Islet of Langerhans (tissue), 1 donor: Measurements from ENCODE around the gene TMEM179.
"Not testable (repeated sequence)": the region's sequence is repeated elsewhere in the genome, so short reads cannot be mapped to it uniquely, and the experiment has no call there.

ENCODE experiments used
- FAIRE-seq: peaks from one replicate; lab custom pipeline; 2011; peaks lifted over from hg19 to GRCh38; lab: Jason Lieb, UNC

The TMEM179 gene

DNA sequence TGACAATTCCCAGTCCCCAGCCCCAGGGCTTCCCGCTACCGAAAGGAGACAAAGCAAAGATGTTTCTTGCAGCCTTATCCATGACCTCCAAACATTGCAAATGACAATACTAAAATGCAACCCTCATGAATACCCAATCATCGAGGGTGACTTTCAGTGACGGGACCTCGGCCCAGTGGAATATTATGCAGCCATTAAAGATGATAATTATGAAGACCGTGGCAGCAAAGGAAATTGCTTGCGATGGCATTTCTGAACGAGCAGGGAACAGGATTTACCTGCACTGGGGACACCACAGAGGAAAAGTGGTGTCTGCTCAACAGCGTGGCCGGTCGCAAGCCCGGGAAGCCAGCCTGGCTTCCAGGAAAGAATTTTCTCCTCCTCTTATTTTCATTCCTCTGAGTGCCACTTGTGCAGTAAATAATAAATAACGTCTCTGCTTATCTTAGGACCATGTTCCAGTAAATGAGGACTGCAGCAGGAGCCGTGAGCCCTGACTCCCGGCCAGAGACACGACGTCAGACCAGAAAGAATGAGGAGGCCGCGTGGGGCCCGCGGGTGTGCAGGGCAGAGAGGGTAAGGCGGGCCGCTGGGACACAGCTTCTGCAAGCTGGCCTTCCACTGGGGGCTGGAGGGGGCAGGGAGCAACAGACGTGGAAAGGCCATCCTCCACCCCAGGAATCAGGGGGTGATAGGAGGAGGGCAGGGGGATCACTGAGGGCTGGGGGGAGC is 18.4 kb downstream of the TMEM179 start:
- no peak for FAIRE-seq

GRCh38 chr14:104584557-104584956 is 20.0 kb downstream of the TMEM179 start:
- no peak for FAIRE-seq

DNA sequence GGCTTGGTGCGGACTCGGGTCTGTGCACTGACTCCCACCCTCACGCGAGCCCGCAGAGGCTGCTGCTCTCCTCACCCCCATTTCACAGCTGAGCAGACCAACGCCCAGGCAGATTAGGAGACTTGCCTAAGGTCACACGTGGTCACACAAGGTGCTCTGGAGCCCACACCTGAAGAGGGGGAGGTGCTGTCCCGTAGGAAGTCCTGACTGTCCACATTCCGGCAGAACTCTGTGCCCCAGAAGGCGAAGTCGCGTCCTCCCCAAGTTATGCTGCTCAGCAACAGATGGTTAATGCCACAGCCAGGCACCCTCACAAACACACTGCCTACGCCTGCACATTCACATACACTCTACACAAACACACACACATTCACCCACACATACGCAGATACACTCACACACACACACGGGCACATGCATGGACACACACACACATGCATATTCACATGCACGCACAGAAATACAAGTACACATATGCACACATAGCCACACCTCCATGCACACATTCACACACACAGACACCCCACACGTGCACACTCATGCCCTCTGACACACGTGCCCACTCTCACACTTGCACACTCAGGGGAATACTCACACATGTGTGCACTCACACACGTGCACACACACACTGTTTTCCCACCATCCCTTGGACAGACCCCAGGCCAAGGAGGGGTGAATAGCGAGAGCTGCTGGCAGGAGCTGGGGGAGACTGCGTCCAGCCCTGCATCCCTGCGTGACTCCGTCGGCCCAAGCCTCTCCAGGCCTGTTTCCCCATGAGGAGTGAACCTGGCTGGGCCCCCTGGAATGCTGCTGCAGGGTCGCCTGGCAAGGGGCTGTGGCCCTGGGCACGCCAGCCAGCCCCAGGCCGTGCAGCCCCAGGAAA is 20.9 kb downstream of the TMEM179 start:
- no peak for FAIRE-seq

DNA sequence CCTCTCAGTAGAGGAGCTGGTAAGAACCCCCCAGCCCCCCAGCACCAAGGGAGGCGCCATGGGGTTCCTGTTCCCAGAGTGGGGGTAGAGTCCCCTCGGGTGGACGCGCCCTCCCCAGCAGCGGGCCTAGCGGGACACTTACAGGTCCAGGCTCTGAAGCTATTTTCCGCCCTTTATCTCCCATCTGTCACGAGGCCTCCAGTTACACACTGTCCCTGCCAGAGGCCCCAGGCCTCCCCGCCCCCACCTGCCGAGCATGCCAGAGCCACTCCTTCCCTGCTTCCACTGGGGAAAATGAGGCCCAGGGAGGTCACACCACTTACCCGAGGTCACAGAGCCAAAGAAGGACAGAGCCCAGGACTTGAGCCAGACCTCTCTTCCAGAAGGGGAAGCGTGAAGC is 21.9 kb downstream of the TMEM179 start:
- no peak for FAIRE-seq

- no peak for FAIRE-seq
Measured at GRCh38 chr14:104582005-104582404, 22.6 kb downstream of the TMEM179 start.

DNA sequence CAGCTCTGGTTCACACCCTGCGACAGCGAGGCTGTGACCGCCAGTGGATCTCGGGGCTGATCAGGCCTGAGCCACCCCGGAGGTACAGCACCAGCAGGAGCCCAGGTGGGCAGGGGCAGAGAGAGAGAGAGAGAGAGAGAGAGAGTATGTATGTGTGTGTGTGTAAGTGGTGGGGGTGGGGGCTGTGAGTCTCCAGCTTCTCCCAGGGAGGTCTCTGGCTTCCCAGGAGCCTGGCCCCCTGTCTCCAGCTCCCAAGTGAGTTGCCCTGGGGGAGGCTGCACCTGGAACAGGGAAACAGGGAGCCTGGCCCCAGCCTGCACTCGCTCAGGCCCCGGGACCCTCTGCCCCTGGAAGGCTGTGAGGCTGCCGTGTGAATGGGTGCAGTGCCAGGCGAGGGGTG is 23.1 kb downstream of the TMEM179 start:
- no peak for FAIRE-seq

DNA sequence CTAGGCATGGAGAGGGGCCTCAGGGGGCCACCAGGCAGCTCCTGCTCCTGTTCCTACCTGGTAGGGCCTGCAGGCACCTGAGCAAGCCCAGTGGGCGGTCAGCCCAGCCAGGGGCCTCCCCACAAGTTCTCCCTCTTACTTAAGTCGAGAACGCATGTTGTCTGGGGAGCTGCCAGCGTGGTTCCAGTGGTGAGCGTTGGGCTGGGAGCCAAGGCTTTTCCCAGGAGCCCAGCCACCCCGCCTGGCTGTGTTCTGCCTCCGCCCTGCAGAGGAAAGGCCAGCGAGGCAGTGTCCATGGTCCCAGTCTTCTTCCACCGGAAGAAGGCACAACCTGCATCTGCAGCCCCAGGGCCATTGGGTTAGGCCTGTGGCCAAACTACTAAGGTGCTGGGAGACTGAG is 23.6 kb downstream of the TMEM179 start:
- no peak for FAIRE-seq

- FAIRE-seq: not testable (repeated sequence)
Measured at GRCh38 chr14:104579939-104580338, 24.6 kb downstream of the TMEM179 start.

- no peak for FAIRE-seq
Measured at GRCh38 chr14:104579507-104579906, 25.1 kb downstream of the TMEM179 start, which contains the start of gene C14orf180. Gene C14orf180, plus strand, starts transcription at chr14:104579764. Its CDS starts 6,667 bp downstream, at chr14:104586431.

DNA sequence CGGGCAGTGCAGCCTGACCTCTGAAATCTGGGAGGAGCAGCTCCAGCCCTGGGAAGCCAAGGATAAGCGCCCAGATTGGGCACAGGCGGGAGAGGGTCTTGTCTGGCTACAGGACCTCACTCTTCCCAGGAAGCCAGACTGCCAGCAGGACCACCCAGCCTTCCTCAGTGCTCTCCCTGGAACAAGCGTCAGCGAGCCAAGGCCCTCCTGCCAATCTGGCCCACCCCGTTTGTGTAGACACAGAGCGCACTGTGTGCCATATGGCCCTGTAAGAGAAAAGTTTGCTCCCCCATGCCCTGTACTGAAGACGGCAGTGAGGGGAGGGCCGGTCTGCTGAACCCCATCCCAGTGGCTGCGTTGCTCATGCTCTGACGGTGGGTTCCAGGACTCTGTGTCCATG is 26.3 kb downstream of the TMEM179 start:
- no peak for FAIRE-seq

DNA sequence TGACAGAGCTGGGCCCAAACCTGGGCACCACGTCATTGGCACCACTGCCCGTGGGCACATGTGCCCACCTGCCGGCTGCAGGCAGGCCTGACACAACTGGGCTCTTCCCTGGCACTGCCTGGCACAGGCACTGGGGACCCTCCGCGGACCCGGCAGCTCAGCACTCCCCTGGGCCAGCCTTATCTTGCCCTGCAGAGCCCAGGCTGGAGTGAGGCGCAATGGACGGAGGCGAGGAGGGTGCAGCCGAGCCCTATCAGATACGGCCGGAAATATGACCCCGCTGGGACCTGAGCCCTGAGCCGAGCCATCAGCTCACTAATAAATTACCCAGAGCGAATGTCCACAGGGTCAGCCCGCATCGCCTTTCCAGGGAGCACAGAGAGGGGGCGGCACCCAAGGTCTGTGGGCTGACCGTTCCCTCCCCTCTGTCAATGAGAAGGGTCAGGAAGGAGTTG is 26.7 kb downstream of the TMEM179 start:
- no peak for FAIRE-seq

DNA sequence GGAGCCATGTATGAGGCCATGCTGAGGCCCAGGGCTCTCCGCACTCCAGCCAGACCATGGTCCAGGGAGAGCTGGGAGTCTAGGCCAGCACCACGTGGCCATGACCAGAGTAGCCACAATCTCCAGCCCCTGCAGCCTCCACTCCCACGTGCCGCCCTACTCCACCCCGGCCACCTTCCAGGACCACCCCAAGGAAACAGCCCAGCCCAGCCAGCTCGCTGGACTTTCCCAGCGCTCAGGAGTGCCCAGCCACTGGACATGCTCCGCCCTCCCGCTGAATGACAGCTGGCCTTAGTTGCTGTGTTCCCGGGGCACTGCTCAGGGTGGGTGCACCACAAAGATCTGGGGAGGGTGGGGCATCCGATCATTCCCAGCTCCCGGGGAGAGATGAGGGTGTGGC is 27.1 kb downstream of the TMEM179 start:
- FAIRE-seq: no peak

- no peak for FAIRE-seq
Measured at GRCh38 chr14:104576970-104577332, 27.6 kb downstream of the TMEM179 start.

GRCh38 chr14:104576232-104576969 is 28.2 kb downstream of the TMEM179 start:
- FAIRE-seq: no peak

GRCh38 chr14:104574978-104575583 is 29.5 kb downstream of the TMEM179 start:
- no peak for FAIRE-seq

DNA sequence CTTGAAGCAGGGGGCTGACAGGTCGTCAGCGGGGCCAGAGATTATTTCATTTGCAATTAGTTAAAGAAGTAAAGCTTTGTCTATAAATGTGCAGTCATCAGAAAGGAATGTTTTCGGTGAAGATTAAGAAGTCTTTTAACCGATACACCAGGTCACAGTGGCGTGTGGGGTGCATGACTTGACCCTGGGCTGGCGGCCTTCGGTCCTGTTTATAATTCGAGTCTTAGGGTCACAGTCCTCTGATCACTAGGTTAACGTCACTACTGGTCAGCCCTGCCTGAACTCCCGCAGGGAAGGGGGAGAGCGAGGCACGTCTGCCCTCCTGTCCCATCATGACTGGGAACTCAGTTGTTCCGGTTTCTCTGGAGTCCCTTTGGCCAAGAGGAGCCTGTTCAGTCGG is 30.0 kb downstream of the TMEM179 start:
- FAIRE-seq: no peak

DNA sequence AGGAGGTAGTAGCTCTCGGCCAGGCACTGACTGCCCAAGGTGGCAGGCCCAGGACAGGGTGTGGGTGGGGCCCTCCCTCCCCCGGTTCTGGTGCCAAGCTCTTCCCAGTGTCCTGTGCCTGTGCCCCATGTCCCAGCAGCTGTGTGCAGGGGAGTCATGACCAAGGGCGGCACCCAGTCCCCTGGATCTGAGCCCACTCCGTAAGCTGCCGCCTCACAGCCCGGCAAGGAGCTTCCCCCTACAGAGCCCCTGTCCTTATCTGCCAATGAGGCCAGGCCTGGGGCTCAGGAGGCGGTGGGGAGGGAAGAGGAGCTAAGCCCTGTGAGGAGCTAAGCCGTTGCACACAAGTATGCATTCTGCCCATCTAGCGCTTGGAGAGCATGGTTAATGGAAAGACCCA is 30.6 kb downstream of the TMEM179 start:
- no peak for FAIRE-seq

GRCh38 chr14:104572668-104573067 is 31.9 kb downstream of the TMEM179 start:
- no peak for FAIRE-seq

GRCh38 chr14:104572024-104572626 is 32.4 kb downstream of the TMEM179 start:
- no peak for FAIRE-seq

GRCh38 chr14:104571246-104571645 is 33.3 kb downstream of the TMEM179 start:
- no peak for FAIRE-seq

- no peak for FAIRE-seq
Measured at GRCh38 chr14:104569435-104569834, 35.1 kb downstream of the TMEM179 start.

GRCh38 chr14:104568620-104569019 is 36.0 kb downstream of the TMEM179 start:
- no peak for FAIRE-seq
